GM19025 (cell line): ENCODE results near the gene IGSF5.
"Not testable (repeated sequence)": the region's sequence is repeated elsewhere in the genome, so short reads cannot be mapped to it uniquely, and the experiment has no call there.

Source experiments
- ATAC-seq: cut with Tn5 transposase; IDR thresholded peaks from one replicate; pipeline ENCODE4 v1.9.1; 2021; ENCODE audit warnings: mild to moderate bottlenecking, low read depth, moderate library complexity; ENCODE audit not compliant: unreplicated experiment

Gene IGSF5

GRCh38 chr21:39737376-39738000 is 7.5 kb upstream of the IGSF5 start:
- no peak for ATAC-seq

GRCh38 chr21:39738566-39738965 is 6.4 kb upstream of the IGSF5 start:
- ATAC-seq: no peak

GRCh38 chr21:39739531-39739930 is 5.5 kb upstream of the IGSF5 start:
- ATAC-seq: not testable (repeated sequence)

GRCh38 chr21:39742561-39742960 is 2.4 kb upstream of the IGSF5 start:
- not testable (repeated sequence) for ATAC-seq

- ATAC-seq: not testable (repeated sequence)
Observed at GRCh38 chr21:39745332-39745731, 349 bp downstream of the IGSF5 start.

GRCh38 chr21:39750670-39751069 is 5.7 kb downstream of the IGSF5 start:
- ATAC-seq: no peak

- no peak for ATAC-seq
Observed at GRCh38 chr21:39754811-39755210, 9.8 kb downstream of the IGSF5 start.

- ATAC-seq: no peak
Observed at GRCh38 chr21:39756285-39756684, 11.3 kb downstream of the IGSF5 start.

GRCh38 chr21:39763272-39763970 is 18.4 kb downstream of the IGSF5 start:
- ATAC-seq: no peak

- ATAC-seq: no peak
Observed at GRCh38 chr21:39774227-39774626, 29.2 kb downstream of the IGSF5 start.

GRCh38 chr21:39775816-39776215 is 30.8 kb downstream of the IGSF5 start:
- no peak for ATAC-seq

- ATAC-seq: no peak
Observed at GRCh38 chr21:39776589-39776988, 31.6 kb downstream of the IGSF5 start.

GRCh38 chr21:39781331-39781730 is 36.3 kb downstream of the IGSF5 start:
- no peak for ATAC-seq

- no peak for ATAC-seq
Observed at GRCh38 chr21:39788383-39788782, 43.4 kb downstream of the IGSF5 start.

- no peak for ATAC-seq
Observed at GRCh38 chr21:39796466-39796865, 51.5 kb downstream of the IGSF5 start.

GRCh38 chr21:39799178-39799577 is 54.2 kb downstream of the IGSF5 start:
- ATAC-seq: no peak

- no peak for ATAC-seq
Observed at GRCh38 chr21:39800311-39800710, 55.3 kb downstream of the IGSF5 start.

- ATAC-seq: no peak
Observed at GRCh38 chr21:39802217-39802616, 57.2 kb downstream of the IGSF5 start.

GRCh38 chr21:39803393-39803792 is 58.4 kb downstream of the IGSF5 start:
- ATAC-seq: no peak

- ATAC-seq: no peak
Observed at GRCh38 chr21:39804240-39804639, 59.3 kb downstream of the IGSF5 start.

GRCh38 chr21:39805983-39806382 is 61.0 kb downstream of the IGSF5 start:
- ATAC-seq: no peak

- no peak for ATAC-seq
Observed at GRCh38 chr21:39807738-39808137, 62.8 kb downstream of the IGSF5 start.
